H9 (cell line): Measurements from ENCODE around the gene TKTL1. TPM values are rescaled to one million over a fixed set of nuclear protein-coding genes. Genes with fewer than 3 reads are reported as not detected.

Experiments used
- DNase-seq: peaks from one replicate; pipeline ENCODE4 v3.0.0-alpha.2; 2017
- H2AFZ ChIP-seq: one replicate; pipeline ENCODE4 v1.6.1; 2013; ENCODE audit warnings: mild to moderate bottlenecking, low read length, control low read depth, moderate library complexity
- H2AK5ac ChIP-seq: 2 replicates; pipeline ENCODE4 v1.6.1; 2013; ENCODE audit warnings: low read length, control low read depth, mixed read lengths; ENCODE audit not compliant: insufficient read length
- H2BK120ac ChIP-seq: one replicate; pipeline ENCODE4 v1.6.1; 2013; ENCODE audit warnings: low read depth, mild to moderate bottlenecking, low read length, control low read depth, inconsistent platforms; ENCODE audit not compliant: poor library complexity, severe bottlenecking
- H2BK12ac ChIP-seq: 2 replicates; pipeline ENCODE4 v1.6.1; 2013; ENCODE audit warnings: low read length, control low read depth, mixed read lengths, low read depth; ENCODE audit not compliant: insufficient read length
- H2BK15ac ChIP-seq: 2 replicates; pipeline ENCODE4 v1.6.1; 2013; ENCODE audit warnings: low read depth, low read length, control low read depth
- H2BK20ac ChIP-seq: one replicate; pipeline ENCODE4 v1.6.1; 2013; ENCODE audit warnings: low read depth, mild to moderate bottlenecking, low read length, control low read depth, inconsistent platforms; ENCODE audit not compliant: poor library complexity, severe bottlenecking
- H2BK5ac ChIP-seq: 2 replicates; pipeline ENCODE4 v1.6.1; 2013; ENCODE audit warnings: low read length, control low read depth, mixed read lengths; ENCODE audit not compliant: insufficient read length
- H3K14ac ChIP-seq: 2 replicates; pipeline ENCODE4 v1.6.1; 2013; ENCODE audit warnings: low read length, control low read depth; ENCODE audit not compliant: insufficient read depth
- H3K18ac ChIP-seq: 2 replicates; pipeline ENCODE4 v1.6.1; 2013; ENCODE audit warnings: low read depth, mild to moderate bottlenecking, mixed read lengths, low read length, control low read depth; ENCODE audit not compliant: insufficient read length
- H3K23ac ChIP-seq: 2 replicates; pipeline ENCODE4 v1.6.1; 2013; ENCODE audit warnings: low read length, control low read depth, mixed read lengths, low read depth; ENCODE audit not compliant: insufficient read length
- H3K23me2 ChIP-seq: 2 replicates; pipeline ENCODE4 v1.6.1; 2013; ENCODE audit warnings: low read depth, mild to moderate bottlenecking, mixed read lengths, low read length, control low read depth; ENCODE audit not compliant: insufficient read length, poor library complexity, severe bottlenecking
- H3K27ac ChIP-seq: 2 replicates; pipeline ENCODE4 v1.5.1; 2013; ENCODE audit warnings: low read length, control low read depth, mixed read lengths, low read depth; ENCODE audit not compliant: insufficient read length
- H3K27me3 ChIP-seq: 2 replicates; pipeline ENCODE4 v1.6.1; 2013; ENCODE audit warnings: low read length, control low read depth, inconsistent platforms; ENCODE audit not compliant: insufficient read depth
- H3K4ac ChIP-seq: 2 replicates; pipeline ENCODE4 v1.6.1; 2013; ENCODE audit warnings: low read depth, mild to moderate bottlenecking, control low read depth, inconsistent platforms, low read length, moderate library complexity
- H3K4me1 ChIP-seq: 2 replicates; pipeline ENCODE4 v1.6.1; 2013; ENCODE audit warnings: low read length, control low read depth, inconsistent platforms; ENCODE audit not compliant: insufficient read depth
- H3K4me2 ChIP-seq: 2 replicates; pipeline ENCODE4 v1.6.1; 2013; ENCODE audit warnings: low read length, control low read depth, mixed read lengths; ENCODE audit not compliant: insufficient read length, insufficient read depth
- H3K56ac ChIP-seq: 2 replicates; pipeline ENCODE4 v1.6.1; 2013; ENCODE audit warnings: low read depth, mild to moderate bottlenecking, mixed read lengths, low read length, control low read depth; ENCODE audit not compliant: insufficient read length
- H3K79me1 ChIP-seq: 2 replicates; pipeline ENCODE4 v1.6.1; 2013; ENCODE audit warnings: low read depth, mild to moderate bottlenecking, moderate library complexity, low read length, control low read depth, inconsistent platforms; ENCODE audit not compliant: insufficient read depth, poor library complexity, severe bottlenecking
- H3K79me2 ChIP-seq: 2 replicates; pipeline ENCODE4 v1.6.1; 2013; ENCODE audit warnings: low read length, control low read depth, inconsistent platforms; ENCODE audit not compliant: insufficient read depth
- H3K9ac ChIP-seq: 2 replicates; pipeline ENCODE4 v1.6.1; 2013; ENCODE audit warnings: low read length, control low read depth, mixed read lengths; ENCODE audit not compliant: insufficient read length; ENCODE audit errors: extremely low read depth
- H3K9me3 ChIP-seq: one replicate; pipeline ENCODE4 v1.6.1; 2013; ENCODE audit warnings: low read depth, low read length, inconsistent platforms; ENCODE audit not compliant: control insufficient read depth
- H3T11ph ChIP-seq: one replicate; pipeline ENCODE4 v1.6.1; 2013; ENCODE audit warnings: mild to moderate bottlenecking, low read length, control low read depth, inconsistent platforms
- H4K20me1 ChIP-seq: one replicate; pipeline ENCODE4 v1.6.1; 2013; ENCODE audit not compliant: control insufficient read depth, insufficient read length, insufficient read depth
- H4K5ac ChIP-seq: 2 replicates; pipeline ENCODE4 v1.6.1; 2013; ENCODE audit warnings: low read depth, mild to moderate bottlenecking, mixed read lengths, low read length, control low read depth; ENCODE audit not compliant: insufficient read length
- H4K8ac ChIP-seq: replicated peaks from 2 replicates; pipeline ENCODE4 v1.6.1; 2013; ENCODE audit warnings: low read length, control low read depth, mixed read lengths, low read depth; ENCODE audit not compliant: insufficient read length
- H4K91ac ChIP-seq: 2 replicates; pipeline ENCODE4 v1.6.1; 2013; ENCODE audit warnings: low read depth, mild to moderate bottlenecking, moderate library complexity, mixed read lengths, low read length, control low read depth; ENCODE audit not compliant: insufficient read length
- H3K27ac Mint-ChIP-seq, 3 experiments: 2 replicates in 2 of 3; 3 replicates in 1 of 3; pipeline ENCODE4 v1.8.0; 2020 to 2021; ENCODE audit warnings: mixed read lengths in 3 of 3, mild to moderate bottlenecking in 1 of 3, moderate library complexity in 1 of 3
- H3K27me3 Mint-ChIP-seq: 2 replicates; pipeline ENCODE4 v1.8.0; 2021; ENCODE audit warnings: low read depth, mild to moderate bottlenecking, moderate library complexity, mixed read lengths
- H3K36me3 Mint-ChIP-seq, 3 experiments: 2 replicates in 2 of 3; 3 replicates in 1 of 3; pipeline ENCODE4 v1.8.0; 2020 to 2021; ENCODE audit warnings: low read depth in 3 of 3, mixed read lengths in 3 of 3; ENCODE audit not compliant: insufficient read depth in 1 of 3
- H3K4me1 Mint-ChIP-seq, 2 experiments: 2 replicates each; pipeline ENCODE4 v1.8.0; 2020; ENCODE audit warnings: mixed read lengths in 2 of 2
- H3K4me3 Mint-ChIP-seq, 2 experiments: 2 replicates in 1 of 2; 3 replicates in 1 of 2; pipeline ENCODE4 v1.8.0; 2020 to 2021; ENCODE audit warnings: mild to moderate bottlenecking in 2 of 2, mixed read lengths in 2 of 2, moderate library complexity in 1 of 2
- H3K9me3 Mint-ChIP-seq, 2 experiments: 2 replicates in 1 of 2; 3 replicates in 1 of 2; pipeline ENCODE4 v1.8.0; 2020; ENCODE audit warnings: mild to moderate bottlenecking in 2 of 2, mixed read lengths in 2 of 2, moderate library complexity in 1 of 2
- CTCF ChIP-seq: fragments of 200-600 bp; sonication (generic); conservative IDR thresholded peaks from 3 replicates; pipeline ENCODE4 v1.8.0; 2021; ENCODE audit warnings: antibody characterized with exemption, mild to moderate bottlenecking
- WGBS: extraction: QIAGEN DNeasy Blood & Tissue Kit; methylation state at CpG from one replicate; pipeline ENCODE4 v1.1.7; 2013; ENCODE audit warnings: missing lambda C conversion rate, low lambda C conversion rate, mixed read lengths; ENCODE audit not compliant: insufficient read length; ENCODE audit errors: extremely low coverage; 5-methylcytosine and 5-hydroxymethylcytosine counted together
- total RNA-seq: library from RNA; stranded (reverse); gene quantifications from 2 replicates; pipeline ENCODE4 v1.2.1, GENCODE V29; 2021

The TKTL1 gene
- total RNA-seq, 1 experiment from 2014 or later, result not detected

GRCh38 chrX:154365997-154366665 lies 70.5 kb downstream of the TKTL1 start:
- Histone ChIP-seq H3K18ac (no peak overlapping the region), H2AK5ac (no peak overlapping the region), H3K27ac (no peak overlapping the region), H2BK15ac (no peak overlapping the region), H4K91ac (no peak overlapping the region), H2BK12ac (no peak overlapping the region), H4K8ac (no peak overlapping the region), H3K4me2 (no peak overlapping the region), H2BK120ac (no peak overlapping the region), H2BK5ac (no peak overlapping the region), H3K23ac (no peak overlapping the region), H3T11ph (no peak overlapping the region), H4K5ac (no peak overlapping the region), H3K4ac (no peak overlapping the region), H3K14ac (no peak overlapping the region; the same call in 1 of the 2 replicates), H3K23me2 (peaks cover 3% of the 10 kb centered on the region), H3K56ac (no peak overlapping the region), H4K20me1 (no peaks in the 10 kb centered on the region), H3K79me1 (no peaks in the 10 kb centered on the region), H3K4me1 (no peaks in the 10 kb centered on the region), H3K27me3 (no peaks in the 10 kb centered on the region), H2BK20ac (no peak overlapping the region), H3K9me3 (peaks cover 9% of the 10 kb centered on the region), H2AFZ (no peak overlapping the region), H3K79me2 (peaks cover 17% of the 10 kb centered on the region; the same call in 1 of the 2 replicates), H3K9ac (no peak overlapping the region)
- WGBS, result no CpG with 5 or more reads among the region's 32 CpGs
- peaks cover 42 to 60% of the 10 kb centered on the region in 2 experiments for H3K9me3 Mint-ChIP-seq
- H3K27ac Mint-ChIP-seq, result no peak overlapping the region
- peaks cover 43 to 74% (median 72%) of the 10 kb centered on the region in 3 experiments for H3K36me3 Mint-ChIP-seq
- TF ChIP-seq CTCF, result no peak
- no peak for DNase-seq
- peaks cover 8% of the 10 kb centered on the region for H3K27me3 Mint-ChIP-seq
- H3K4me3 Mint-ChIP-seq, result no peak overlapping the region
- 0 out of 4 replicates have a peak, but pooled peaks cover 0 to 5% of the 10 kb centered on the region in 2 experiments for H3K4me1 Mint-ChIP-seq
